Peyer's patch (tissue), 4 donors: ENCODE results near the gene CYSTM1.

ENCODE experiments used
- CTCF ChIP-seq, 6 experiments: fragments of 450-650 bp in 4 of 6; fragments of 200-600 bp in 2 of 6; sonication (generic) in 1 of 6; IDR thresholded peaks; one replicate each; pipeline ENCODE4 v1.5.1; 2017 to 2019; ENCODE audit warnings: antibody characterized with exemption in 6 of 6, mild to moderate bottlenecking in 3 of 6, moderate library complexity in 1 of 6
- POLR2A ChIP-seq, 2 donors: fragments of 450-650 bp; IDR thresholded peaks; one replicate each; pipeline ENCODE4 v1.5.1; 2017; ENCODE audit warnings: antibody characterized with exemption in 2 of 2, mild to moderate bottlenecking in 2 of 2, moderate library complexity in 2 of 2

GRCh38 chr5:140166911-140167310 lies 8.1 kb upstream of the CYSTM1 start:
- TF ChIP-seq CTCF (IDR thresholded peaks at IDR 0.05) (no peak), POLR2A (IDR thresholded peaks at IDR 0.05) (no peak)
